GM12878 (cell line): ENCODE data around the gene L3HYPDH. TPM values are rescaled to one million over a fixed set of nuclear protein-coding genes. Genes with fewer than 3 reads are reported as not detected.

Source experiments
- ATAC-seq: fragments of 200-7000 bp; cut with Tn5 transposase; 3 replicates; pipeline ENCODE4 v1.9.1; 2020; ENCODE audit warnings: mild to moderate bottlenecking, moderate library complexity
- BruUV-seq: library from RNA; stranded (reverse); fragments of 400-500 nt; replicated peaks from 2 replicates; lab custom pipeline; 2021; lab: Mats Ljungman, UMichigan
- CTCF ChIA-PET: fragments of 300-600 bp; sonication (Branson Sonifier 250); formaldehyde crosslinking; extraction: SDS; loops from one replicate; lab custom pipeline; 2021; ENCODE audit warnings: inconsistent platforms; lab: Yijun Ruan, JAX
- POLR2A ChIA-PET: fragments of 350-600 bp; formaldehyde crosslinking; extraction: SDS; loops from one replicate; lab custom pipeline; 2021; ENCODE audit warnings: inconsistent platforms; lab: Charles Lee
- RAD21 ChIA-PET: fragments of 300-600 bp; sonication (Branson Sonifier 250); formaldehyde crosslinking; loops from one replicate; lab custom pipeline; 2023; ENCODE audit warnings: antibody characterized with exemption; ENCODE audit not compliant: unreplicated experiment; lab: Charles Lee
- SMC1A ChIA-PET: fragments of 300-600 bp; sonication (Branson Sonifier 250); formaldehyde crosslinking; loops from one replicate; lab custom pipeline; 2023; ENCODE audit not compliant: unreplicated experiment, uncharacterized antibody; lab: Charles Lee
- DNase-seq: peaks from one replicate; pipeline ENCODE4 v3.0.0-alpha.2; 2011; ENCODE audit warnings: low read depth, low spot score
- FAIRE-seq: peaks from 3 replicates; lab custom pipeline; 2011; peaks lifted over from hg19 to GRCh38; lab: Jason Lieb, UNC
- H2AFZ ChIP-seq: 2 replicates; pipeline ENCODE4 v1.6.0; 2011; ENCODE audit warnings: low read depth, low read length, control low read depth; ENCODE audit not compliant: control insufficient read depth
- H3K27ac ChIP-seq: 2 replicates; pipeline ENCODE4 v1.5.1; 2011; ENCODE audit warnings: control low read depth; ENCODE audit not compliant: control insufficient read depth, insufficient read depth
- H3K27me3 ChIP-seq, 2 experiments: replicated peaks in 1 of 2; 2 replicates each; pipeline versions ENCODE4 v1.6.0 to v1.6.1; 2011; ENCODE audit warnings: low read length in 1 of 2; ENCODE audit not compliant: control insufficient read depth in 2 of 2, insufficient read depth in 2 of 2
- H3K36me3 ChIP-seq, 2 experiments: 2 replicates each; pipeline ENCODE4 v1.5.1; 2011; ENCODE audit warnings: low read length in 1 of 2; ENCODE audit not compliant: control insufficient read depth in 2 of 2, insufficient read depth in 2 of 2
- H3K4me1 ChIP-seq: 2 replicates; pipeline ENCODE4 v1.6.1; 2011; ENCODE audit warnings: mild to moderate bottlenecking, low read length, moderate library complexity, mixed read lengths; ENCODE audit not compliant: control insufficient read depth, insufficient read depth
- H3K4me2 ChIP-seq: 2 replicates; pipeline ENCODE4 v1.6.0; 2011; ENCODE audit warnings: control low read depth; ENCODE audit not compliant: control insufficient read depth, insufficient read depth
- H3K4me3 ChIP-seq: fragments of 200-600 bp; sonication (generic); 2 replicates; pipeline ENCODE4 v1.5.1; 2016
- H3K79me2 ChIP-seq: 2 replicates; pipeline ENCODE4 v1.6.0; 2011; ENCODE audit warnings: low read length; ENCODE audit not compliant: control insufficient read depth, insufficient read depth
- H3K9ac ChIP-seq: 2 replicates; pipeline ENCODE4 v1.8.0; 2011; ENCODE audit warnings: low read length, control low read depth, mixed read lengths; ENCODE audit not compliant: control insufficient read depth, insufficient read depth
- H3K9me3 ChIP-seq: replicated peaks from 3 replicates; pipeline ENCODE4 v1.5.1; 2011; ENCODE audit warnings: mild to moderate bottlenecking, low read length; ENCODE audit not compliant: control insufficient read depth, insufficient read depth
- H4K20me1 ChIP-seq: 2 replicates; pipeline ENCODE4 v1.6.0; 2011; ENCODE audit not compliant: control insufficient read depth, insufficient read depth
- CHD2 ChIP-seq: IDR thresholded peaks from 2 replicates; pipeline ENCODE4 v1.6.1; 2011; ENCODE audit warnings: low read depth, low read length, improper control_type of control experiment, borderline replicate concordance
- CHD4 ChIP-seq: fragments of 200-600 bp; sonication (generic); IDR thresholded peaks from 2 replicates; pipeline ENCODE4 v1.6.1; 2016; ENCODE audit warnings: mild to moderate bottlenecking
- EGR1 ChIP-seq, 2 experiments: IDR thresholded peaks; 1 replicate in 1 of 2; 2 replicates in 1 of 2; pipeline ENCODE4 v1.6.1; 2011 to 2012; ENCODE audit warnings: low read depth in 2 of 2, low read length in 2 of 2, borderline replicate concordance in 1 of 2, mild to moderate bottlenecking in 1 of 2, moderate library complexity in 1 of 2
- ESRRA ChIP-seq: IDR thresholded peaks from 2 replicates; pipeline ENCODE4 v1.6.1; 2012; ENCODE audit warnings: mild to moderate bottlenecking, low read length, improper control_type of control experiment
- FOXK2 ChIP-seq: fragments of 450-650 bp; IDR thresholded peaks from 2 replicates; pipeline ENCODE4 v1.6.1; 2017; ENCODE audit warnings: mild to moderate bottlenecking, moderate library complexity
- KDM1A ChIP-seq: fragments of 200-600 bp; sonication (generic); IDR thresholded peaks from 2 replicates; pipeline ENCODE4 v1.6.1; 2016; ENCODE audit warnings: borderline replicate concordance
- MYC ChIP-seq: IDR thresholded peaks from 2 replicates; pipeline ENCODE4 v1.6.1; 2011; ENCODE audit warnings: mild to moderate bottlenecking, low read length, moderate library complexity, inconsistent platforms; ENCODE audit not compliant: insufficient read depth, insufficient replicate concordance, insufficient read length, severe bottlenecking
- WGBS: methylation state at CpG from one replicate; pipeline ENCODE4 v1.1.6; 2016; ENCODE audit warnings: low lambda C conversion rate; ENCODE audit not compliant: insufficient replicate concordance, insufficient coverage; ENCODE audit errors: missing lambda C conversion rate; 5-methylcytosine and 5-hydroxymethylcytosine counted together
- in situ Hi-C: fragments of 300-500 bp; cut with MboI; formaldehyde crosslinking; loops from 9 replicates; pipeline ENCODE4 v1.14.3; 2018; ENCODE audit warnings: mixed read lengths
- intact Hi-C: fragments of 100-400 bp; cut with micrococcal nuclease; formaldehyde crosslinking; loops from one replicate; pipeline ENCODE4 v1.14.2; 2022; ENCODE audit not compliant: unreplicated experiment
- polyA plus RNA-seq, 11 experiments: library from polyadenylated mRNA; depleted of rRNA in 4 of 11; unstranded in 6 of 11; stranded (reverse) in 5 of 11; fragments of >200 nt; fragmentation: Nextera tagmentation in 4 of 11; fragmentation: Illumina TruSeq in 1 of 11; extraction: Ambion mirVana in 4 of 11; extraction: Trizol in 1 of 11; gene quantifications; 1 replicate in 1 of 11; 2 replicates in 10 of 11; pipeline versions ENCODE4 v1.2.1 to v1.2.3, GENCODE V29; 2011 to 2016; ENCODE audit warnings: inconsistent platforms in 2 of 11, missing spikeins in 2 of 11, low read depth in 1 of 11
- total RNA-seq, 4 experiments: library from RNA; depleted of rRNA in 3 of 4; stranded (reverse); fragments of >200 nt in 3 of 4; fragmentation: Illumina TruSeq in 1 of 4; extraction: Trizol in 1 of 4; gene quantifications; 2 replicates each; pipeline versions ENCODE4 v1.2.1 to v1.2.3, GENCODE V29; 2013 to 2021
- TF ChIP-seq, protein P1 (sequence below): IDR thresholded peaks from 2 replicates; pipeline ENCODE4 v1.6.1; 2012; ENCODE audit warnings: mild to moderate bottlenecking, low read depth, low read length

L3HYPDH gene
- total and polyA plus RNA-seq, 10 of the 15 experiments (the other 5 are each of a cell fraction or from before 2014, with no cell fraction given): 11.5 to 27.8 (median 15.8) TPM

DNA sequence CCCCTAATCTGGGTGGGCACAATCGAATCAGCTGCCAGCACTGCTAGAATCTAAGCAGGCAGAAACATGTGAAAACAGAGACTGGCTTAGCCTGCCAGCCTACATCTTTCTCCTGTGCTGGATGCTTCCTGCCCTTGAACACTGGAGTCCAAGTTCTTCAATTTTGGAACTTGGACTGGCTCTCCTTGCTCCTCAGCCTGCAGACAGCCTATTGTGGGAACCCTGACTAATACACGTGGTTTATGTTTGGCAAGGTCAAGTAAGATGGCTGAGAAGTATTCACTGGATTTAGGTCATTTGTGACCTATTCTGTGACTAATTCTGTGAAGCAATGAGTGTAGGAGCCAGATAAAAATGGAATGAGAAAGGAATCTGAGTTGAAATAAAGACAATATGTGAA, 30.1 kb downstream of the L3HYPDH start:
- TF ChIP-seq EGR1 (IDR thresholded peaks at IDR 0.05; ENCODE audit: borderline replicate concordance in 1 of 2, low read depth in 2 of 2, low read length in 2 of 2) (no peak), ESRRA (no peak), KDM1A (no peak), FOXK2 (no peak), CHD4 (no peak), CHD2 (no peak), MYC (no peak)
- TF ChIP-seq, protein P1, sequence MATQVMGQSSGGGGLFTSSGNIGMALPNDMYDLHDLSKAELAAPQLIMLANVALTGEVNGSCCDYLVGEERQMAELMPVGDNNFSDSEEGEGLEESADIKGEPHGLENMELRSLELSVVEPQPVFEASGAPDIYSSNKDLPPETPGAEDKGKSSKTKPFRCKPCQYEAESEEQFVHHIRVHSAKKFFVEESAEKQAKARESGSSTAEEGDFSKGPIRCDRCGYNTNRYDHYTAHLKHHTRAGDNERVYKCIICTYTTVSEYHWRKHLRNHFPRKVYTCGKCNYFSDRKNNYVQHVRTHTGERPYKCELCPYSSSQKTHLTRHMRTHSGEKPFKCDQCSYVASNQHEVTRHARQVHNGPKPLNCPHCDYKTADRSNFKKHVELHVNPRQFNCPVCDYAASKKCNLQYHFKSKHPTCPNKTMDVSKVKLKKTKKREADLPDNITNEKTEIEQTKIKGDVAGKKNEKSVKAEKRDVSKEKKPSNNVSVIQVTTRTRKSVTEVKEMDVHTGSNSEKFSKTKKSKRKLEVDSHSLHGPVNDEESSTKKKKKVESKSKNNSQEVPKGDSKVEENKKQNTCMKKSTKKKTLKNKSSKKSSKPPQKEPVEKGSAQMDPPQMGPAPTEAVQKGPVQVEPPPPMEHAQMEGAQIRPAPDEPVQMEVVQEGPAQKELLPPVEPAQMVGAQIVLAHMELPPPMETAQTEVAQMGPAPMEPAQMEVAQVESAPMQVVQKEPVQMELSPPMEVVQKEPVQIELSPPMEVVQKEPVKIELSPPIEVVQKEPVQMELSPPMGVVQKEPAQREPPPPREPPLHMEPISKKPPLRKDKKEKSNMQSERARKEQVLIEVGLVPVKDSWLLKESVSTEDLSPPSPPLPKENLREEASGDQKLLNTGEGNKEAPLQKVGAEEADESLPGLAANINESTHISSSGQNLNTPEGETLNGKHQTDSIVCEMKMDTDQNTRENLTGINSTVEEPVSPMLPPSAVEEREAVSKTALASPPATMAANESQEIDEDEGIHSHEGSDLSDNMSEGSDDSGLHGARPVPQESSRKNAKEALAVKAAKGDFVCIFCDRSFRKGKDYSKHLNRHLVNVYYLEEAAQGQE: no peak
- DNase-seq: no peak
- H3K4me1 ChIP-seq: no peaks in the 10 kb centered on the region
- ChIA-PET CTCF (interaction anchor here (1.2 to 1.4 kb wide), 2 partner anchors 9 to 329 kb away, joined by 3 read pairs; no protein-coding TSS in a partner anchor), POLR2A (no interaction called here), RAD21 (interaction anchor here (0.6 kb wide), 1 partner anchor 58 kb away, joined by 3 read pairs; no protein-coding TSS in a partner anchor), SMC1A (no interaction called here)
- H3K27me3 ChIP-seq: no peaks in the 10 kb centered on the region
- H2AFZ ChIP-seq: no peak overlapping the region
- no peaks in the 10 kb centered on the region for H3K9me3 ChIP-seq
- intact Hi-C loops: no loop called here
- no peak overlapping the region for H3K27ac ChIP-seq
- no peaks in the 10 kb centered on the region for H3K79me2 ChIP-seq
- 45% methylated on average over 2 of the region's 2 CpGs for WGBS
- H3K4me2 ChIP-seq: no peak overlapping the region
- H3K4me3 ChIP-seq: no peak overlapping the region
- no TSS peak for BruUV-seq
- no peaks in the 10 kb centered on the region for H4K20me1 ChIP-seq
- no peak for FAIRE-seq
- no peak overlapping the region for H3K9ac ChIP-seq
- in situ Hi-C loops: no loop called here
- no peaks in the 10 kb centered on the region for H3K36me3 ChIP-seq
- no peak for ATAC-seq
